GM12875 (cell line): ENCODE measurements around the gene EML4.

Experiments
- H3K4me3 ChIP-seq: one replicate; pipeline ENCODE4 v1.5.1; 2011; ENCODE audit warnings: low read depth, low read length, control low read depth
- CTCF ChIP-seq: IDR thresholded peaks from 2 replicates; pipeline ENCODE4 v1.5.1; 2011; ENCODE audit warnings: low read depth, mild to moderate bottlenecking, control low read depth, inconsistent platforms, low read length, moderate library complexity, borderline replicate concordance; ENCODE audit not compliant: insufficient read depth

Gene EML4

DNA sequence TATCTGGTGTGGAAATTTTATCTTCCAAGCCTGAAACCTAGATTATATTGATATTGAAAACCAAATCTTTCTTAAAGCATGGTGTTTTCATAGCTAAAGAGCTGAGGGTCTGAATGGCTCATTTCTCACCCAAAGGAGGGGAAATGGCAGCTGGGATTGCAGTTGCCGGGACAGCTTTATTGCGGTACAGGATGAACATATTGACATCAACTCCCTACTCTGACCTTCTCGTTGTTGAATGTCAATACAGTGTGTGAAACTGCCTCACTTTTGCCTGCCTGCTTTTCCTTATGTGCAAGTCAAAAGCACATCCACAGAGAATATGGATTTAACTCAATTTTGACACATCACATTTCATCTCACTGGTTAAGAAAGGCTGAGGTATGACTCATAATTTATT lies 195.5 kb downstream of the EML4 start:
- TF ChIP-seq CTCF: no peak
- H3K4me3 ChIP-seq: no peak overlapping the region

- TF ChIP-seq CTCF: no peak
- no peak overlapping the region for H3K4me3 ChIP-seq
These were observed 197.3 kb downstream of the EML4 start for GRCh38 chr2:42366411-42366810.

DNA sequence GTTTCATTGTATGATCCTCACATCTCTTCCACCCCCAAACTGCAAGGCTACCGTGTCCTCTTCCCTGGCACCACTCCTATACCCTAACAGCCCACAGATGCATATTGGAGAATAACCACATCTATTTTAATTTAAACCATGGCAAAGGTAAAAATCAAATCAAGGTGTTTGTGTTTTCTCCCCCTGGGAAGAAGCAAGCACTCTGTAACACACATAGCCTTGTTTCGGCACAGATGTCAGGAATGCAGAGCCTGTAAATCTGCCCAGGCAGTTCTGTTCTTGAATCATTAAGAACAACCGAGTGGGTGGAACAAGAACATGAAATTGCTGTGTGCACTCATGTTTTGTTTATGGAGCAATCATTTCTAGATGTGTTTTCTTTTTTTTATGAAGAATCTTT lies 198.7 kb downstream of the EML4 start:
- TF ChIP-seq CTCF: no peak
- H3K4me3 ChIP-seq: no peak overlapping the region

- TF ChIP-seq CTCF: no peak
- H3K4me3 ChIP-seq: no peak overlapping the region
These were observed 199.8 kb downstream of the EML4 start for GRCh38 chr2:42368817-42369531.

GRCh38 chr2:42369532-42370229 lies 200.5 kb downstream of the EML4 start:
- H3K4me3 ChIP-seq: no peak overlapping the region
- TF ChIP-seq CTCF: no peak

DNA sequence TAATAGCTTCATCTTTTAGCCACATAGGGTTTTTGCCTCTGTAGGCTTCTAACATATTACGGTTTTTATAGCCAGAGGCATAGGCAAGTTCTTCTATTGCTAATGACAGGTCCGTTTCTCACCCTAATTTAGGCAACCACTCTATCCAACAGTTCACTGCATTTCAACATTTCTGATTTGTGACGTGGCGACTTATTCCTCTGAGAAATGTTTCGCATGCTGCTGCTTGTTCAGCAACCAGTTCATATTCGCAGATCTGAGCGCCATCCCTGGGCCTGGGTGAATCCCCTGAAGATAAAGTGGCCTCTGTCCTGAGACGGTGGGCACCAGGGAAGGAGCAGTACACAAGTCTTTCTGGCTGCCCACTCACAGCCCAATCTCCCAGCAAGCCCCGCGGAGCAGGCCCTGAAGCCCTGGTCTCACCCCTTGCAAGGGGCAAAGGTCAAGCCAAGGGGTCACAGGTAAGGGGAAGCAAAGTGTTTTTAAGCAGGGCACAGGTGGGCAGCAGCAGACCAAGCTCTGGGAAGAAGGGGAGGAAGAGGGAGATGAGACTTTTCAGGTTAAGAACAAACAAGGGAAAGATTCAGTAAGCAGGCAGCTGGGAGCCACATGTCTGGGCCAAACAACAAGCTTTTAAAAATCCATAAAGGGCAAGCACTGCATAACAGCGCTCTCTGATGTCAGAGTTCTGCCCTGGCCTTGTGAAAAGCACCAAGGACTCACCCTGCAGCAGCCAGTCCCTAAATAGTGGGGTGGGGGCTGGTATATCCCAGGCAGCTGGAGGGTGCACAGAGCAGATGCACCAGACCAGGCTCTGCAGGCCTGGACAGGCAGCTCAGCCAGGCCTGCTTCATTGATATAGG lies 202.7 kb downstream of the EML4 start:
- no peak overlapping the region for H3K4me3 ChIP-seq
- TF ChIP-seq CTCF: no peak
